ENCODE results near the gene HNF4A. TPM values are rescaled to one million over a fixed set of nuclear protein-coding genes. Genes with fewer than 3 reads are reported as not detected.

The HNF4A gene
- not detected in 2 replicates for total RNA-seq

DNA sequence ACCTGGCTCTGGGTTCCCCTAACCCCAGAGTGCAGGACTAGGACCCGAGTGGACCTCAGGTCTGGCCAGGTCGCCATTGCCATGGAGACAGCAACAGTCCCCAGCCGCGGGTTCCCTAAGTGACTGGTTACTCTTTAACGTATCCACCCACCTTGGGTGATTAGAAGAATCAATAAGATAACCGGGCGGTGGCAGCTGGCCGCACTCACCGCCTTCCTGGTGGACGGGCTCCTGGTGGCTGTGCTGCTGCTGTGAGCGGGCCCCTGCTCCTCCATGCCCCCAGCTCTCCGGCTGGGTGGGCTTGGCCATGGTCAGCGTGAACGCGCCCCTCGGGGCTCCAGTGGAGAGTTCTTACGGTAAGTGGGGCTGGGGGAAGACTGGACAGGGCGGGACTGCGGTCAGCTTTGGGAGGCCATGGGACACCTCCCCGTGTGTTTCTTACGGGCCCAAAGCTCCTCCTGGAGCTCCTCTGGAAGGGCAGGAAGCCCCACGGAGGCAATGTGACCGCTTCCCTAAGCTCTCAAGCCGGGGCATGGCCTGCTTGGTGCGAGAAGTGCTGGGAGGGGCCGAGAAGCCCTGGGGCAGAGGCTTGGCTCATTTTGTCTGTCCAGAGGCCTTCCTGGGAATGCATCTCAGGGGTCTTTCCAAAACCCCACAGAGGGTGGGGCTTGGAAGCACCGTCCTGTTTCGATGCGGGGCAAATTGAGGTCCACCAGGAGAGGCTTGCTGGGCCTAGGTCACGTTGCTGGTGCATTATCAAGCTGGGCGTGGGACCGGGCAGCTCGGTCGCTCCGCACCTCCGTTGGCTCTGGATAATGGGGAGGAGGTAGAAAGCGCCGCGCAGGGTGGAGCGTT is at the start of gene HNF4A:
Gene HNF4A (plus strand): TSS at position 202 of the 855 bp plus-strand sequence. CDS start 106 bp downstream, at position 308.

DNA sequence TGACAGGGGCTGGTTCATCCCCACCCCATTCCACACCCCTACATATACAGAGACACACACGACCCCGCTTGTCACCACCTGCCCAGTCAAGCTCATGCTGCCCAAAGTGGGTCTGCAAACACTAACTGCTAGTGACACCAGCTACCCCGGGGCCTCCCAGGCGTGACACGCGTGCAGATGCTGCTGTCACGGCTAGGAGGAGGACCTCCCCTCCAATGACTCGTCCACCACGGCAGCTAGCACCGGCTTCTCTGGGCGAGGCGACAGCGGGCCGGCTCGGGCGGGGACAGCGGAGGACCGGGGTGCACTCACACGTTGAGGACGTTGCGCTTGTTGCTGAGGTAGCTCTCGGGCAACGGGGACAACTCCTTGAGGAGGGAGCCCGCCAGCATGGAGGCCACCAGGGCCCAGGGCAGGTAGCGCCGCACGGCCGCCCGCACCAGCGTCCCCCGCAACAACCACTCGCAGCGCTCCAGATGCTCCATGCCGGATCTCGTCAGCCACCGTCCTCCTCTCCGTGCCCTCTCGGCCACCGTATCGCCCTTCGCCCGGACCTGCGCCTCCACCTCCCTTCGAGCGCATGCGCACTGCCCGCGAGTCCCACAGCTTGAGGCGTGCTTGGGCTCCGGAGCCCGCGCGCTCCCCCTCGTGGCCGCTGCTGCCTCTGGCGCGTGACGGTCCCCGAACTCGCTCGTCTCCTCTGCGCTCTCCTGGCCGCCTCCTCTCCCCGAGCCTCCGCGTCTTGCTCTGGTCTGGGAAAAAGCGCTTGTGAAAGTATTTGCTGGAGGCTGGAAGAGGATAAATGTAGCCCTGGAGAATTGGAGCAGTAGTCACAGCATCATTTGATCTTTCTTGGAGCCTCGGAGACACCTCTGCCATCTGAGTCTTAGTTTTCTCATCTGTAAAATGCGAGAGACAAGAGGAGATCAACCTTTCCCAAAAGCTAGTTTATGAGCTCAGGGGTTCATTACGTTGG is 44.5 kb upstream of the HNF4A start, which contains the start of gene FITM2:
Gene FITM2 (minus strand): TSS at position 539 of the 976 bp plus-strand sequence. CDS start 54 bp downstream, at position 485.

GRCh38 chr20:44336725-44337380 is 18.6 kb upstream of the HNF4A start, which contains the start of gene R3HDML:
Gene R3HDML (plus strand): TSS chr20:44337043. CDS start chr20:44337158, 115 bp downstream.

DNA sequence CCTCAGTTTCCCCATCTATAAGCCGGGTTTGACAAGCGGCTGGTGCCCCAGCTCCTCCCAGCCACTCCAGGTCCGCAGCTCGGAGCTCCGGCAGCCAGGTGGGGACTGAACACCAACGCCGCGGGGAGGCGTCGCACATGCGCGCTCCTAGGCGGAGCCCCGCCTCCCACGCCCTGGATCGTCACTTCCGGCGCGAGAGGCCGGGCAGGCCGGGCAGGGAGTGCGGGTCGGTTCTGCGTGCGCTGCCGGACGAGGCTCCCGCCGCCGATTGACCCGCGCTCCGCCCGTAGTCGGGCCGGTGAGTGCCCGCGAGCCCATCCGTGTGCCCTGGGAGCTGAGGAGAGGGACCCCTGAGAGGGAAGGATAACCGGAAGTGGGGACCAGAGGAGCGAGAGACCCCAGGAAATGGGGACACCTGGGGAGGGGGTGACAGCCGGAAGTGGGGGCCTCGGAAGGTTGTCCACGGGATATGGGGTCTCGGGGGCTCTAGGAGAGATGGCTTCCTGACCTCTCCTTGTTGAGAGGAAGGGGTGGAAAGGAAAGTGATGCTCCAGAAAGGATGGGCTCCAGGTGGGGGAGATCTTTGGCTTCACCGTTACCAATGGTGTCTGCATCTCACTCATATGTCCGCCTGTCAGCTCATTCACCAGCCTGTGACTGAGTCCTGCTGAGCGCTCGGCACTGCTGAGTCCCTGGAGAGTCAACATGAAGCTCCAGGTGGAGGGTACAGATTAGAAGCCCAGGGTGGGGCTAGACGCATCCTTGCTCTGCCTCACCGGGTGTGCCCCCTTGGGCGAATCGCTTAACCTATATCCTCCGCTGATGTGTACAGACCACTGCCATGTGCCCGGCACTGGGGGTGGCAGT is 120.4 kb downstream of the HNF4A start, which contains the start of gene TTPAL:
Gene TTPAL (plus strand): TSS at position 181 of the 867 bp plus-strand sequence. CDS start 4,126 bp downstream, outside the sequence.

Other genes starting within 250 kb of the HNF4A start
- gene JPH2, start 168.5 kb upstream of the HNF4A start, total RNA-seq, result 0.16 and 0.39 TPM in 2 replicates
- gene OSER1, start 144.9 kb upstream of the HNF4A start, total RNA-seq, result 27.4 and 42.9 TPM in 2 replicates
- not detected in 2 replicates for gene GDAP1L1, start 108.4 kb upstream of the HNF4A start, total RNA-seq
- 3.6 and 6.4 TPM in 2 replicates for gene FITM2, start 44.5 kb upstream of the HNF4A start, total RNA-seq
- gene R3HDML, start 18.7 kb upstream of the HNF4A start, total RNA-seq, result not detected in 2 replicates
- 13.1 and 13.9 TPM in 2 replicates for gene TTPAL, start 120.2 kb downstream of the HNF4A start, total RNA-seq
- gene SERINC3, start 166.4 kb downstream of the HNF4A start, total RNA-seq, result 74.5 and 93.3 TPM in 2 replicates
- 65.7 and 68.3 TPM in 2 replicates for gene PKIG, start 226.9 kb downstream of the HNF4A start, total RNA-seq